GM12875 (cell line): ENCODE results near the gene SEMA5A.

Experiments used
- H3K4me3 ChIP-seq: one replicate; pipeline ENCODE4 v1.5.1; 2011; ENCODE audit warnings: low read depth, low read length, control low read depth
- CTCF ChIP-seq: IDR thresholded peaks from 2 replicates; pipeline ENCODE4 v1.5.1; 2011; ENCODE audit warnings: low read depth, mild to moderate bottlenecking, control low read depth, inconsistent platforms, low read length, moderate library complexity, borderline replicate concordance; ENCODE audit not compliant: insufficient read depth

Gene SEMA5A

GRCh38 chr5:9284272-9284671, 261.6 kb downstream of the SEMA5A start:
- TF ChIP-seq CTCF: no peak
- no peak overlapping the region for H3K4me3 ChIP-seq

- TF ChIP-seq CTCF: 0 out of 2 replicates have a peak, but pooled peaks have one; percentile 12
- no peak overlapping the region for H3K4me3 ChIP-seq
Measured at GRCh38 chr5:9283473-9283872, 262.4 kb downstream of the SEMA5A start.

- TF ChIP-seq CTCF: no peak
- H3K4me3 ChIP-seq: no peak overlapping the region
Measured at GRCh38 chr5:9283021-9283420, 262.9 kb downstream of the SEMA5A start.

- TF ChIP-seq CTCF: no peak
- H3K4me3 ChIP-seq: no peak overlapping the region
Measured at GRCh38 chr5:9282211-9282610, 263.7 kb downstream of the SEMA5A start.

- no peak overlapping the region for H3K4me3 ChIP-seq
- no peak for TF ChIP-seq CTCF
Measured at GRCh38 chr5:9279774-9280173, 266.1 kb downstream of the SEMA5A start.

- no peak overlapping the region for H3K4me3 ChIP-seq
- TF ChIP-seq CTCF: no peak
Measured at GRCh38 chr5:9278921-9279603, 266.8 kb downstream of the SEMA5A start.

- H3K4me3 ChIP-seq: no peak overlapping the region
- TF ChIP-seq CTCF: no peak
Measured at GRCh38 chr5:9269014-9269413, 276.9 kb downstream of the SEMA5A start.
